ENCODE results near the gene MYBPHL.
A peak's percentile ranks its signal among the peaks of the same experiment; 100 is the strongest.

MYBPHL gene

DNA sequence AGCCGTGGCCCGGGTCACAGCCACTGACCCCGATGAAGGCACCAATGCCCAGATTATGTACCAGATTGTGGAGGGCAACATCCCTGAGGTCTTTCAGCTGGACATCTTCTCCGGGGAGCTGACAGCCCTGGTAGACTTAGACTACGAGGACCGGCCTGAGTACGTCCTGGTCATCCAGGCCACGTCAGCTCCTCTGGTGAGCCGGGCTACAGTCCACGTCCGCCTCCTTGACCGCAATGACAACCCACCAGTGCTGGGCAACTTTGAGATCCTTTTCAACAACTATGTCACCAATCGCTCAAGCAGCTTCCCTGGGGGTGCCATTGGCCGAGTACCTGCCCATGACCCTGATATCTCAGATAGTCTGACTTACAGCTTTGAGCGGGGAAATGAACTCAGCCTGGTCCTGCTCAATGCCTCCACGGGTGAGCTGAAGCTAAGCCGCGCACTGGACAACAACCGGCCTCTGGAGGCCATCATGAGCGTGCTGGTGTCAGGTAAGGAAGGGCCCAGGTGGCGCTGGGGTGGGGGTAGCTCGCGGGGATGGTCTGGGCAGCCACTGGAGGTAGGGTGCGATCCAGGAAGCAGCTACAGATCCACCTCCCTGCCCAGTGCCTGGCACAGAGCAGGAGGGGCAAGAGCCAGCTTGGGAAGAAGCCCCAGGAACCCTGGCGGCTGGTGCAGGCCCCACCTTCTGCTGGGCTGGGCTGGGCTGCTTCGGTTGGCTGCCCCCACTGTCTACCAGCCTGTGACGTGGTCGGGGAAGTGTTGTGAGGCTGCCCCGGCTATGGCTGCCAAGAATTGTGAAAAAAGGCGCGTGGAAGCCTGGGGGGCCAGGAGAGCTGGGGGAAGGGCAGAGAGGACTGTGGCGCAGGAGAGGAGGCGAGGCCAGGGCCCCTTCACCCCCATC lies 53.7 kb downstream of the MYBPHL start:
- H3K4me1 ChIP-seq (ENCODE audit: insufficient read depth, poor library complexity, severe bottlenecking) = peaks cover 37% of the 10 kb centered on the region
- H3K27me3 ChIP-seq (ENCODE audit: insufficient read depth, poor library complexity, severe bottlenecking) = no peaks in the 10 kb centered on the region
- ATAC-seq (ENCODE audit: low read depth) (no peak), DNase-seq (ENCODE audit: low spot score) (no peak)
- no peaks in the 10 kb centered on the region for H3K9me3 ChIP-seq (ENCODE audit: severe bottlenecking)
- no peak overlapping the region for H3K4me3 ChIP-seq (ENCODE audit: severe bottlenecking)
- TF ChIP-seq, protein P1, sequence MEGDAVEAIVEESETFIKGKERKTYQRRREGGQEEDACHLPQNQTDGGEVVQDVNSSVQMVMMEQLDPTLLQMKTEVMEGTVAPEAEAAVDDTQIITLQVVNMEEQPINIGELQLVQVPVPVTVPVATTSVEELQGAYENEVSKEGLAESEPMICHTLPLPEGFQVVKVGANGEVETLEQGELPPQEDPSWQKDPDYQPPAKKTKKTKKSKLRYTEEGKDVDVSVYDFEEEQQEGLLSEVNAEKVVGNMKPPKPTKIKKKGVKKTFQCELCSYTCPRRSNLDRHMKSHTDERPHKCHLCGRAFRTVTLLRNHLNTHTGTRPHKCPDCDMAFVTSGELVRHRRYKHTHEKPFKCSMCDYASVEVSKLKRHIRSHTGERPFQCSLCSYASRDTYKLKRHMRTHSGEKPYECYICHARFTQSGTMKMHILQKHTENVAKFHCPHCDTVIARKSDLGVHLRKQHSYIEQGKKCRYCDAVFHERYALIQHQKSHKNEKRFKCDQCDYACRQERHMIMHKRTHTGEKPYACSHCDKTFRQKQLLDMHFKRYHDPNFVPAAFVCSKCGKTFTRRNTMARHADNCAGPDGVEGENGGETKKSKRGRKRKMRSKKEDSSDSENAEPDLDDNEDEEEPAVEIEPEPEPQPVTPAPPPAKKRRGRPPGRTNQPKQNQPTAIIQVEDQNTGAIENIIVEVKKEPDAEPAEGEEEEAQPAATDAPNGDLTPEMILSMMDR (IDR thresholded peaks at IDR 0.05; ENCODE audit: poor library complexity, severe bottlenecking) = no peak
- 0 out of 2 replicates have a peak, but pooled peaks cover 3% of the 10 kb centered on the region for H3K36me3 ChIP-seq (ENCODE audit: low read depth)
- H3K27ac ChIP-seq (ENCODE audit: poor library complexity, severe bottlenecking) = peak overlapping the region; percentile 68

DNA sequence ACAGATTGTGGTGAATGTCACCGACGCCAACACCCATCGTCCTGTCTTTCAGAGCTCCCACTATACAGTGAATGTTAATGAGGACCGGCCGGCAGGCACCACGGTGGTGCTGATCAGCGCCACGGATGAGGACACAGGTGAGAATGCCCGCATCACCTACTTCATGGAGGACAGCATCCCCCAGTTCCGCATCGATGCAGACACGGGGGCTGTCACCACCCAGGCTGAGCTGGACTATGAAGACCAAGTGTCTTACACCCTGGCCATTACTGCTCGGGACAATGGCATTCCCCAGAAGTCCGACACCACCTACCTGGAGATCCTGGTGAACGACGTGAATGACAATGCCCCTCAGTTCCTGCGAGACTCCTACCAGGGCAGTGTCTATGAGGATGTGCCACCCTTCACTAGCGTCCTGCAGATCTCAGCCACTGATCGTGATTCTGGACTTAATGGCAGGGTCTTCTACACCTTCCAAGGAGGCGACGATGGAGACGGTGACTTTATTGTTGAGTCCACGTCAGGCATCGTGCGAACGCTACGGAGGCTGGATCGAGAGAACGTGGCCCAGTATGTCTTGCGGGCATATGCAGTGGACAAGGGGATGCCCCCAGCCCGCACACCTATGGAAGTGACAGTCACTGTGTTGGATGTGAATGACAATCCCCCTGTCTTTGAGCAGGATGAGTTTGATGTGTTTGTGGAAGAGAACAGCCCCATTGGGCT lies 54.5 kb downstream of the MYBPHL start:
- TF ChIP-seq, protein P1 (IDR thresholded peaks at IDR 0.05; ENCODE audit: poor library complexity, severe bottlenecking) = no peak
- Histone ChIP-seq H3K9me3 (ENCODE audit: severe bottlenecking) (no peaks in the 10 kb centered on the region), H3K4me3 (ENCODE audit: severe bottlenecking) (no peak overlapping the region), H3K36me3 (ENCODE audit: low read depth) (0 out of 2 replicates have a peak, but pooled peaks cover 3% of the 10 kb centered on the region), H3K27me3 (ENCODE audit: insufficient read depth, poor library complexity, severe bottlenecking) (no peaks in the 10 kb centered on the region), H3K27ac (ENCODE audit: poor library complexity, severe bottlenecking) (no peak overlapping the region), H3K4me1 (ENCODE audit: insufficient read depth, poor library complexity, severe bottlenecking) (peaks cover 32% of the 10 kb centered on the region)
- no peak for ATAC-seq (ENCODE audit: low read depth)
- no peak for DNase-seq (ENCODE audit: low spot score)

DNA sequence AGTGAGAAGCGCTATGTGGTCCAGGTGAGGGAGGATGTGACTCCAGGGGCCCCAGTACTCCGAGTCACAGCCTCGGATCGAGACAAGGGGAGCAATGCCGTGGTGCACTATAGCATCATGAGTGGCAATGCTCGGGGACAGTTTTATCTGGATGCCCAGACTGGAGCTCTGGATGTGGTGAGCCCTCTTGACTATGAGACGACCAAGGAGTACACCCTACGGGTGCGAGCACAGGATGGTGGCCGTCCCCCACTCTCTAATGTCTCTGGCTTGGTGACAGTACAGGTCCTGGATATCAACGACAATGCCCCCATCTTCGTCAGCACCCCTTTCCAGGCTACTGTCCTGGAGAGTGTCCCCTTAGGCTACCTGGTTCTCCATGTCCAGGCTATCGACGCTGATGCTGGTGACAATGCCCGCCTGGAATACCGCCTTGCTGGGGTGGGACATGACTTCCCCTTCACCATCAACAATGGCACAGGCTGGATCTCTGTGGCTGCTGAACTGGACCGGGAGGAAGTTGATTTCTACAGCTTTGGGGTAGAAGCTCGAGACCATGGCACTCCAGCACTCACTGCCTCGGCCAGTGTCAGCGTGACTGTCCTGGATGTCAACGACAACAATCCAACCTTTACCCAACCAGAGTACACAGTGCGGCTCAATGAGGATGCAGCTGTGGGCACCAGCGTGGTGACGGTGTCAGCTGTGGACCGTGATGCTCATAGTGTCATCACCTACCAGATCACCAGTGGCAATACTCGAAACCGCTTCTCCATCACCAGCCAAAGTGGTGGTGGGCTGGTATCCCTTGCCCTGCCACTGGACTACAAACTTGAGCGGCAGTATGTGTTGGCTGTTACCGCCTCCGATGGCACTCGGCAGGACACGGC lies 55.3 kb downstream of the MYBPHL start:
- no peak overlapping the region for H3K4me3 ChIP-seq (ENCODE audit: severe bottlenecking)
- H3K4me1 ChIP-seq (ENCODE audit: insufficient read depth, poor library complexity, severe bottlenecking) = peaks cover 24% of the 10 kb centered on the region
- no peak for DNase-seq (ENCODE audit: low spot score)

DNA sequence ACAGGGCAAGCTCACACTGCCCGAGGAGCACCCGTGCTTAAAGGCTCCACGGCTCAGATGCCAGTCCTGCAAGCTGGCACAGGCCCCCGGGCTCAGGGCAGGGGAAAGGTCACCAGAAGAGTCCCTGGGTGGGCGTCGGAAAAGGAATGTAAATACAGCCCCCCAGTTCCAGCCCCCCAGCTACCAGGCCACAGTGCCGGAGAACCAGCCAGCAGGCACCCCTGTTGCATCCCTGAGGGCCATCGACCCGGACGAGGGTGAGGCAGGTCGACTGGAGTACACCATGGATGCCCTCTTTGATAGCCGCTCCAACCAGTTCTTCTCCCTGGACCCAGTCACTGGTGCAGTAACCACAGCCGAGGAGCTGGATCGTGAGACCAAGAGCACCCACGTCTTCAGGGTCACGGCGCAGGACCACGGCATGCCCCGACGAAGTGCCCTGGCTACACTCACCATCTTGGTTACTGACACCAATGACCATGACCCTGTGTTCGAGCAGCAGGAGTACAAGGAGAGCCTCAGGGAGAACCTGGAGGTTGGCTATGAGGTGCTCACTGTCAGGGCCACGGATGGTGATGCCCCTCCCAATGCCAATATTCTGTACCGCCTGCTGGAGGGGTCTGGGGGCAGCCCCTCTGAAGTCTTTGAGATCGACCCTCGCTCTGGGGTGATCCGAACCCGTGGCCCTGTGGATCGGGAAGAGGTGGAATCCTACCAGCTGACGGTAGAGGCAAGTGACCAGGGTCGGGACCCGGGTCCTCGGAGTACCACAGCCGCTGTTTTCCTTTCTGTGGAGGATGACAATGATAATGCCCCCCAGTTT lies 56.1 kb downstream of the MYBPHL start:
- no peak for ATAC-seq (ENCODE audit: low read depth)
- H3K4me3 ChIP-seq (ENCODE audit: severe bottlenecking) = peak overlapping the region; percentile 62
- no peaks in the 10 kb centered on the region for H3K9me3 ChIP-seq (ENCODE audit: severe bottlenecking)
- 0 out of 2 replicates have a peak, but pooled peaks cover 3% of the 10 kb centered on the region for H3K36me3 ChIP-seq (ENCODE audit: low read depth)
- peaks cover 24% of the 10 kb centered on the region for H3K4me1 ChIP-seq (ENCODE audit: insufficient read depth, poor library complexity, severe bottlenecking)
- no peak overlapping the region for H3K27ac ChIP-seq (ENCODE audit: poor library complexity, severe bottlenecking)
- no peaks in the 10 kb centered on the region for H3K27me3 ChIP-seq (ENCODE audit: insufficient read depth, poor library complexity, severe bottlenecking)
- no peak for DNase-seq (ENCODE audit: low spot score)
- TF ChIP-seq, protein P1 (IDR thresholded peaks at IDR 0.05; ENCODE audit: poor library complexity, severe bottlenecking) = no peak

More for the DNA sequence above, 55.3 kb downstream of the MYBPHL start:
- Histone ChIP-seq H3K9me3 (ENCODE audit: severe bottlenecking) (no peaks in the 10 kb centered on the region), H3K36me3 (ENCODE audit: low read depth) (0 out of 2 replicates have a peak, but pooled peaks cover 3% of the 10 kb centered on the region), H3K27ac (ENCODE audit: poor library complexity, severe bottlenecking) (no peak overlapping the region), H3K27me3 (ENCODE audit: insufficient read depth, poor library complexity, severe bottlenecking) (no peaks in the 10 kb centered on the region)
- no peak for ATAC-seq (ENCODE audit: low read depth)
- TF ChIP-seq, protein P1 (IDR thresholded peaks at IDR 0.05; ENCODE audit: poor library complexity, severe bottlenecking) = no peak
